HG03442 (cell line): ENCODE measurements around the gene SERINC3.

Experiments
- ATAC-seq: cut with Tn5 transposase; IDR thresholded peaks from one replicate; pipeline ENCODE4 v1.9.1; 2021; ENCODE audit warnings: mild to moderate bottlenecking, moderate library complexity; ENCODE audit not compliant: unreplicated experiment

Gene SERINC3

GRCh38 chr20:44468044-44468782, 53.7 kb downstream of the SERINC3 start:
- ATAC-seq: no peak

GRCh38 chr20:44467289-44467883, 54.5 kb downstream of the SERINC3 start:
- no peak for ATAC-seq

- no peak for ATAC-seq
These were observed 56.8 kb downstream of the SERINC3 start for GRCh38 chr20:44465001-44465560.

DNA sequence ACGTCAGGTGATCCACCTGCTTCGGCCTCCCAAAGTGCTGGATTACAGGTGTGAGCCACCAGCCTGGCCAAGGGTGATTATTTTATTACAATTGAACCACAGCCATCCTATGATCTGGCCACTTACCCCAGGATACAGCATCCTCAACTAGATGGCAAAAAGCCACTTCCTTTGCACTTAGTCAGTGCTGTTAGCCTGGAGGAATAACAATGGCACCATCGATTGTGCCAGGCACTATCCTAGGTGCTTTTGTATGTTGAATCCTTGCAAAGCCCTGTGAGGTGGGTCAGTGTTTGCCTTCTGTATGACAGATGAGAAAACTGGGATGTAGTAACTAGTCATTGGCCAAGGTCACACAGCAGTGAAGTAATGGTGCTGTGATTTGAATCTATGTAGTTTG, 57.4 kb downstream of the SERINC3 start:
- no peak for ATAC-seq

DNA sequence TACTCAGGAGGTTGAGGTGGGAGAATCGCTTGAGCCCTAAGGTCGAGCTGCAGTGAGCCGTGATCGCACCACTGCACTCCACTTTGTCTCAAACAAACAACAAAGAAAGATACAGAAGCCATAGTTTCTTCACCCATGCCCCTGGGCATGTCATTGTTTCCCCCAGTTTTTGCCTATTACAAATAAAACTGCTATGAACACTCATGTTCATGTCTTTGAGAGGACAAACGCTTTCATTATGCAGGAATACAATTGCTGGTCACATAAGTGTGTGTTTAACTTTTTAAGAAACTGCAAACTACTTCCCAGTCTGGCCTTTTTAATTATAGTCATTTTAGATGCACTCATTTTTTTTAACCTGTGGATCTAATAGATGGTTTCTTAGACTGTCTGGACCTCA, 58.4 kb downstream of the SERINC3 start:
- no peak for ATAC-seq

- no peak for ATAC-seq
These were observed 60.1 kb downstream of the SERINC3 start for GRCh38 chr20:44461803-44462174.

GRCh38 chr20:44461142-44461802, 60.6 kb downstream of the SERINC3 start:
- ATAC-seq: no peak

GRCh38 chr20:44460795-44461141, 61.1 kb downstream of the SERINC3 start:
- no peak for ATAC-seq

- no peak for ATAC-seq
These were observed 62.6 kb downstream of the SERINC3 start for GRCh38 chr20:44459271-44459670.

- no peak for ATAC-seq
These were observed 64.9 kb downstream of the SERINC3 start for GRCh38 chr20:44457016-44457415.

GRCh38 chr20:44456611-44457010, 65.3 kb downstream of the SERINC3 start:
- no peak for ATAC-seq

- ATAC-seq: no peak
These were observed 66.7 kb downstream of the SERINC3 start for GRCh38 chr20:44455126-44455525.

DNA sequence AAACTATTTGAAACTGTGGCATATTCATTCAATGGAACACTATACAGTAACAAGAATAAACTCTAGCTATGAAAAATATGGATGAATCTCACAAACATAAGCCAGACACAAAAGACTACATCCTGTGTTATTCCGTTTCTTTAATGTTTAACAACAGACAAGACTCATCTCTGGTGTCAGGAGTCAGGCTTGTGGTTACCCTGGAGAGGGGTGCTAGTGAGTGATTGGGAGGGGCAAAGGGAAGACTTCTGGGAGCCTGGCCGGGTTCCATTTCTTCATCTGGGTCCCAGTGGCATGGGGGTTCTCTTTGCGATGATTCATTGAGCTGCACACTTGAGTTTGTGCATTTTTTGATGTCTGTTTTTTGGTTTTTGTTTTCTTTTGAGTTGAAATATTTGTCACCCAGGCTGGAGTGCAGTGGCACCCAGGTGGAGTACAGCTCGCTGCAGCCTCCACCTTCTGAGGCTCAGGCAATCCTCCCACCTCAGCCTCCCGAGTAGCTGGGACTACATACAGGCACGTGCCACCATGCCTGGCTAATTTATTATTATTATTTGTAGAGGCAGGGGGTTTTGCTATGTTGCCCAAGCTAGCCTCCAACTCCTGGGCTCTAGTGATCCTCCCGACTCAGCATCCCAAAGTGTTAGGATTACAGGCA, 67.4 kb downstream of the SERINC3 start:
- ATAC-seq: no peak

DNA sequence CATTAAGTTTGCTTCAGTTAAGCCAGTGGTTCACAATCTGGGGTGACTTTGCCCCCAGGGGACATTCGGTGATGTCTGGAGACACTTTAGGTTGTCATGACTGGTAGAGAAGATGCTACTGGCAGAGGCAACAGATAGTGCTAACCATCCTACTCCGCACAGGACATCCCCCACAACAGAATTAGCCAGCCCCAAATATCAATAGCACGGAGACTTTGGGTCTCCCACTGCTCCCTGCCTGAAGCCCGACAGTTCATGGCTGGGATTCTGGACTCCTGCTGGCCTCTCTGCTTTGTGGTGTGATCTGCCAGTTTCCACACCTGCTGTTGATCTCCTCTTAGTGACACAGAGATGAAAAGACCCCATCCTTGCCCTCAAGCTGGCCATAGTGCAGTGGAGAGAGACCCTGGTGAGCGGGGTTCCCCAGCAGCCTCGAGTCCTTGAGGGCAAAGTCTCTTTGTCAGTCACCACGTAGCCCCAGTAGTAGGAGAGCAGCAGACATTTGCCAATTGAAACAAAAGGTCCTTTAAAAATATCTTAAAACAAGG, 70.9 kb downstream of the SERINC3 start:
- ATAC-seq: no peak

DNA sequence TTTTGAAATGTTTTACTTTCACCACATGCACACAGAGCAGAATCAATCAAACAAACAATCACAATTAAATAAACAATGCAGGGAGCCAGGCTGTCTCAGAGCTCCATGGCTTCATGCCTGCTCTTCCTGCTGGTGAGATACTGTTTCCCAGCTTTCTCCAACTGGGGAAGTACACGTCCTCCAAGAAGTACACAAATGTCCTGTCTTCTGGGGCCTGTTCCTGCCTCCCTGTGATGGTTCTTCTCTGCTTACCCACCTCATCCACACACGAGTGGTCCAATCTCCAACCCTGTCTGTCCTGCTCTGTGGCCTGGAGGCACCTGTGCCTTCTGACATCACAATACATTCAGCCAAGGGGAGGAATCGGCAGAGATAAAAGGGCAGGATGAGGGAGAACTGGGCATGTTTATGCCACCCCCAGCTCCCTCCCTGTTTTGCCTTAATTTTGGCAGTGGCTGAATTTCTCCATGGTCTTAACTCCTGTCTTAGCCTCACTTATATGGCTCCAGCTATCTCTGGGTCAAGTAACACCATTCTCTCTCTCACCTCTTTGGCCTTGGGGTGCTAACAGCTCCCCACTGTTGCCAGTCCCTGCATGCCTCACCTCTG, 71.5 kb downstream of the SERINC3 start:
- ATAC-seq: no peak

DNA sequence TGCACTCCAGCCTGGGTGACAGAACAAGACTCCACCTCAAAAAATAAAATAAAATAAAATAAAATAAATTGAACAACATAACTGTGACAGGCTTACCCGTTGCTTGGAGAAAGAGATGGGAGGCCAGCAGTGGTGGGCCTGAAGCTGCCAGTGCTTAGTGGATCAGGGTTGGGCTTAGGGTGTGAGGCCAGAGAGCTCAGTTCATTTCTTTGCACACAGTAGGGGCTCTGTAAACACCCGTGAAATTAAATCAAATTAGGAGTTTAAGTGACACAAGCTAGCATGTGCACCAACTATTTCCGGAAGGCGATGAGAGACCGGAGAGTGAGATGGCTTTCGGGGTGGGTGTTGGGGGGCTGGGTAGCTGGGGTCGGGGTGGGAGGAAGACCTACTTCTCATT, 72.0 kb downstream of the SERINC3 start:
- no peak for ATAC-seq

DNA sequence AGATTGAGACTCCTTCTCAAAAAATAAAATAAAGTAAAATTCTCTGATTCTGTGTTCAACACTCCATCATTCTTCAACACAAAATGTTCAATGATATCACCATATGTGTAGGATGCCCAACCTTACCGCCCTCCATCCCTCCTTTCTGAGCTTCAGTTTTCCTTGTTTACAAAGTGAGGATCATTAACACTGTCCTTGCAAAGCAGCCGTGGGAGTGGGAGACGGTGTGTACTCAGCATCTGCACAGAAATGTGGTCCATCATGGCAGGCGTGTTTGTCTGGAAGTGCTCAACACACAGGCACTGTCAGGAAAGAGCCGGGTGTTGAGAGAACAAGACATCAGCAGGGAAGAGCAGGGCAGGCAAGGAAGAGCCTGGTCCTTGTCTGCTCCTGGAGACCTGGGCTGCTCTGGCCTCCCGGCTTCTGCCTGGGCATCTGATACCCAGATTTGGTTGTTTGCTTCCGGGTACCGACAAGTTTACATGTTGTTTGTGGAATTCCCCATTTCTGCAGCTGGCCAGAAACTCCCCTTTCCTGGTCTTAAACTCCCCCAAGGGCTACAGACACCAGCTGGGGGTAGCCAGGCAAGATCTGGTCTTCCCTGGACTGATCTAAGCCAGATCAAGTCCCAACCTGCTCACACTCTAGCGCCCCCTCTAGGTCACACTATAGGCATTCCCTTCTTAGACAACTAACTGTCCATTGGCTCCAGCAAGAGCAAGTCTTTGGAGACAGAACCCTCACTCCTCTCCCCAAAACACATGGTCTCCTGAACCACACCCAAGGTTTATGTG, 72.9 kb downstream of the SERINC3 start:
- no peak for ATAC-seq

GRCh38 chr20:44447827-44448419, 73.9 kb downstream of the SERINC3 start:
- ATAC-seq: no peak
